Erythroblast (primary cell): ENCODE results near the gene GMDS.

Experiments
- DNase-seq, 2 experiments: peaks; one replicate each; lab custom pipeline; 2025; lab: John Stamatoyannopoulos, UW
- GATA1 ChIP-seq: IDR thresholded peaks from 2 replicates; pipeline ENCODE4 v1.6.1; 2011; ENCODE audit warnings: low read depth, mild to moderate bottlenecking, control low read depth, low read length, moderate library complexity
- POLR2A ChIP-seq: IDR thresholded peaks from 2 replicates; pipeline ENCODE4 v1.6.1; 2011; ENCODE audit warnings: mild to moderate bottlenecking, low read length

GMDS gene

DNA sequence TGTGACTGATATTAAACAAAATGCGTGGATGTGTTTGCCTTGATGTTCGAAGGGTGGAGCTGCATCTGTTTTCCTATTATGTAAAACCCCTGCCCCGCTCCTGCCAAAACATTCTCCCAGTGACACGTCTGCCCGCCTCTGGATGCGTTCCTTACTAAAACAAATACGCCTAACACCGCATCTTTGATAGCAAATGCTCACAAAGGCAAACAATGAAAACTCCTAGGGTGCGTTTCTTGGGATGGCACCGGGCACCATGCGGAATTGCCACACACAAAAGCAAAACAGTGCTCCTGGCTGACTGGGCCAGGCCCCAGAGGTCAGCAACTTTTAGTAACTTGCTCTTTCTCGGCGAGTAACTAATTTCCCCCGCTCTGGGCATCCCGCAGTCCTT, 644.6 kb downstream of the GMDS start:
- TF ChIP-seq GATA1 (no peak), POLR2A (no peak)
- no peak for DNase-seq

DNA sequence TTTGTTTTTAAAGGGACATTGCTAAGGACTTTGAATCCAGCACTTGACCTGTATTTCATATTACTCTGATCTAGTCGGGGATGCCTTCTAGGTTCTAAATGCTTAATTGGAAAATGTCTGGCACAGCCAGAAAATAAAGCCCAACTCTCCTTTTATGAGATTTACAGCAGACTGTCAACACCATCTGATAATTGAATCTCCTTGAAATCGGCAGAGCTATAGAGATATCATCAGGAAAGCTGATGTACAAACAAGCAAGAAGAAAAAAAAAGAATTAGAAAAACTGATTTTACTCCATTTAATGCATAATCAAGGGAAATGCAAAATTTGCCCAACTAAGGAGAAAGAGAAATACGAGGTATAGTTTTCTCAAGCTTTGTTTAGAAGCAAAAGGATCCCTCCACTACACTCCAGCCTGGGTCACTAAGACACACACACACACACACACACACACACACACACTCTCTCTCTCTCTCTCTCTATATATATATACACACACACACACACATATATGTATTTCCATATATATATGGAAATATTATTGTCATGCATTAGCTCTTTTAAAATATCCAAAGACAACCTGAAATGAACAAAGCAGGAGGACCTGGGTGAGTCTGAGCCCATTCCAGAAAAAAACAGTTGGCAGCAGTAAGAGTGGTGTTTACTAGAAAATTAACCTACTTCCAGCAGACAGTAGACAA, 645.2 kb downstream of the GMDS start:
- TF ChIP-seq POLR2A = no peak
- TF ChIP-seq GATA1 = no peak
- no peak for DNase-seq

DNA sequence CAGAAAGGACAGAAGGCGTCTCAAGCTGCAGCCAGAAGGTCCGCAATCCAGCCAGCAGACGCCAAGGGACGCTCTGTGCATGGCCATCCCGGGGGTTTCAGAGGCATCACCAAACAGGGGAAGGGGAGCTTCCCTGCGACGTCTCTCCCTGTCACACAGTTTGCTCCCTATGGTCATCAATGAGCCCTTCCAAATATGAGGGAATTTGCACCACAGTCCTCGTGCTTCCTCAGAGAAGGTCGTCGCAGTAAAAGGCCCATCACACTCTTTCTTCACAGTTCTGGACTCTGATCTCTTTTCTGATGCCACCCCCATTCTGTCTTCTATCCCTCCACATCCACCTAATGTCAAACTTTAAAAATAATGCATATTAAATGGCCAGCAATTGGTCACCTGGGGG, 645.9 kb downstream of the GMDS start:
- DNase-seq = no peak
- TF ChIP-seq GATA1 (no peak), POLR2A (no peak)

DNA sequence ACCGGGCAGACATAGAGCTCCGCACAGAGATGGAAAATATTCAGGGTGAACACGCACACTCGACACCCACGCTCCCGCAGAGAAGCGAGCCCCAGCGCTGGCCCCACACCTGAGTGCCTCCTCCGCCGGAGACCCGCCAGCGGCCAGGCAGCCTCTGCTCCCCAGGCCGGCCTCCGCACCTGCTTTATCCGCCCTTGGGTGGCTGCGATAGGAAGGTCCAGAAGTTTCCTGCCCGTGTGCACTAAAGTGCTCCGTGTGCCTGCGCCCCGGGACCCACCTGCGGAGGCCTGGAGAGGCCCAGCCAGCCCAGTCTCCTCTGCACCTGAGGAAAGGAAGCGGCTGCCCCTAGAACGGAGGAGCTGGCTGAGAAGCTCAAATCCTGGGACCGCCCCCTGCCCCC, 646.5 kb downstream of the GMDS start:
- DNase-seq = no peak
- TF ChIP-seq GATA1 (no peak), POLR2A (no peak)

DNA sequence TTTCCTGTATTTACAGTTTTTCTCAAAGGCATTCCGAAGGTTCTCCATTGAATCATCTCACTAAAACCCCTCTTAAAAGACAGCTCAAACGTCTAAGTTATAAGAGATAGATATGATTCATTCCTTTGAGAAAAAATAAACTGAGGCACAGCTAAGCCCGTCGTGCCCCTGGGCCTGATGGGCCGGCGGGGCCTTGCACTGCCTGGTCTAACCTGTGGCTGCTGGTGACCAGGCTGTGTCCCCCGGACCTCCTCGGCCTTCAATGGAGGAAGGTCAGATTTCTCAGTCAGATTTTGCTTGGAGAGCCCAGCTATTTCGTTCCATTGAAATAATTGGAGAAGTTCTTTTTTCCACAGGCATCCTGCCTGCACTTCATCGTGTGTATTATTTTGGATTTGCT, 647.0 kb downstream of the GMDS start:
- TF ChIP-seq POLR2A = no peak
- no peak for TF ChIP-seq GATA1
- DNase-seq = no peak

DNA sequence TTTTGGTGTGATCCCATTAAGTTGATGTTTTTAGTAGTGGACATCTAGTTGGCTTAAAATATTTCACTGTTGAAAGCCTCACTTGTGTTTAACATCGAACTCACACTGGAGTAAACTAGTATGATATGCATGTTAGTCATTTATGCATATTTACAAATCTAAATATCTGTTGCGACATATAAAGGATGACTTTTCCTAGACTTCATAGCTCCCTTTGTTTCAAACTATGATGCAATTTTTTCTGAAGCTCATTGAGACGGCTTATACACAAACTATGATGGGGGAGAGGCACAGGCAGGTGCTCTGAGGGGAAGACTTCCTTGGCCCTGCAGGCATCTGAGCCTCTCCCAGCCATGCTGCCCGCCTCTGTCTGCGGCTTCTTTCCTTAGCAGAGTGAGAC, 647.5 kb downstream of the GMDS start:
- TF ChIP-seq GATA1 = no peak

DNA sequence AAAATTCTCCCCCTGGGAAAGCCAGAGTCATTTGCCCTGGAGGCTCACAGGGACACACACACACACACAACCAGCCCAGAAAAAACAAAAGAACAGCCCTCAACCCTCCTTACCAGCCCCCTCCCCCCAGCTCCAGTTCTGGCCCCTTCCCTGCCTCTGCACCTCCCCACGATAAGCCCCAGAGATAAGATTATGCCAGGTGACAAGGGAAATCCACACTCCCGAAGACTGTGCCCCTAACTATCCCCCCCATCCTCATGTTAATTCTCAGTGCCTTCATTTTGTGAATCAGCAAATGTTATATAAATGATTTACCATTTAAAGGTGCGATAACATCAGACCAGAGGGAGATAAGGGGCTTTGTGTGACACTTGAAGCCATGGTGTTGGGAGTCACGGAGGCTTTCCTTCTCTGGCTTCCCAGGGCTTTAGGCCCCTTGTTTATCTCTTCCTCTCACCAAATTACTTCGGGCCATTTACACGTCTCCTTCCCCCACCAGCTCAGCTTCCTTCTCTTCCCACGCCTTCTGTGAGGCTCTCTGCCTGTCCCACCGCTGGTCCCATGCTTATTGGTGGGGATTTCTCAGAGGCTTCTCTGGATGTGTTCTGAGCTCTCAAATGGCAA, 648.2 kb downstream of the GMDS start:
- DNase-seq = no peak
- TF ChIP-seq GATA1 (no peak), POLR2A (no peak)

More for the DNA sequence above, 647.5 kb downstream of the GMDS start:
- no peak for DNase-seq

DNA sequence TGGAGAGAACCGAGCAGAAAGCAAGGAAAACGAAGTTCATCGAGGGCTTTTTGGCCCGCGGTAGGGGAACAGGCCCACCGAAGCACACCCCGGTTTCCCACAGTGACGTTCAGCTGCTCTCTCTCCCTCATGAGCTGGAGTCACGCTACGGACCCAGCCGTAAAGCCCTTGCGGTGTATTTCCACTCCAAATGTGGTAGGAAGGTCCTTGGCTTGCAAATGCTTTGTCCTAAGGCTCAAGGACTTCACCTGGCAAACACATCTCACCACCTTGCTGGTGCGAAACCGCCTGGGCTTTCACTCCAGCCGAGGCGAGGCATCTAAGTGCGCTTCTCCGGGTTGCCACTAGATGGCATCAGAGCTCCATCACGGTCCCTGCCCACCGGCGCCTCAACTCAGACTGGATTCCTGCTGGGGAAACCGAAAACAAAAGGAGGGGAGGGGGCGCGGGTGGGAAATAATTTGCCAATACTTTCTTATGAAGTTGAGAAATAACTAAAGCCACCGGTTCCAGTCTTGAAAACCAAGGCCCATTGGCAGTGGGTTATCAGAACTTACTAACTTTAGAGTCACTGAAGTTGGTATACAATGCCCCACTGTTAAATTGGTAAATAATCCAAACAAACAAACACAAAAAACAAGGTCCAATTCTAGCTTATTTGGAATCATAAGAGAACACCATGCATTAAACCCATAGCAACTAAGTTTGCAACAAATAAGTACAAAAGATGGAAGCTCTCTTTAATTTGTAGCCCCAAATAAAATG, 649.1 kb downstream of the GMDS start:
- DNase-seq = peak; percentile 50 to 73
- no peak for TF ChIP-seq POLR2A
- TF ChIP-seq GATA1 = no peak

DNA sequence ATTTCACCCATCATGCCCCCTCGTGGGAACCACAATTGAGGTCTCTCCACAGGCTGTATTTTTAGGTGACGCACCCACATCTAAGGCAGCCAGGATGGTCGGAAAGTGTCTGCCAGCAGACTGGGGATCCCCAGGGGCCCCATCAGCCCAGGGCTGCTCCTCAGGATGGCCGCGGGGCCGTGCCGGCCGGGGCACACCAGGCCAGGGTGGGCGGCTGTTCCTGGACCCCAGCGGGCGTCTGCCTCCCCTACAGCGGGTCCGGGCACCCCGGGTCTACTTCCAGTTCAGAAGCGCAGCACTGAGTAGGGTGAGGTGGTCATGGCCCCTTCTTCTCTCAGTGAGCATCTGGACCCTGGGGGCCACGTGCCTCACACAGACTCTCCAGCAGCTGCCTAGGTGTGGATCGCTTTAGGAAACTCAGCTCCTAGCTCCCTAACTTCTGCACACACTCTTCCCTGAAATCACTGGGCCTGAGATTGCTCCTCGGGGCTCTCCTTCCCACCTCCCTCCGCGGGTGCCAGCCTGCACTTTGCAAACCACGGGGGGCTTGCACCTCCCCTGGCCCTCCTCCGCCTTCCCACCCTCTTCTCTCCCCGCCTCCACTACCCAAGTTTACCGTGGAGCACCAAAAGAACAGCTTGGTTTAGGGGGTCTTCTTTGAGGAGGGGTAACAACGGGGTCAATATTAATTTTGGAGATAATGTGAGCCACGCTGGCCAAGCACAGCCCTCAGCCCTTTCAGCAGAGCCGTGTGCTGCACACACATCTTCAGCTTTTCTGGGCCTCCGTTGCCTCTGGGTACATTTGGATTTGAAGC, 649.9 kb downstream of the GMDS start:
- no peak for DNase-seq
- TF ChIP-seq GATA1 (no peak), POLR2A (no peak)

DNA sequence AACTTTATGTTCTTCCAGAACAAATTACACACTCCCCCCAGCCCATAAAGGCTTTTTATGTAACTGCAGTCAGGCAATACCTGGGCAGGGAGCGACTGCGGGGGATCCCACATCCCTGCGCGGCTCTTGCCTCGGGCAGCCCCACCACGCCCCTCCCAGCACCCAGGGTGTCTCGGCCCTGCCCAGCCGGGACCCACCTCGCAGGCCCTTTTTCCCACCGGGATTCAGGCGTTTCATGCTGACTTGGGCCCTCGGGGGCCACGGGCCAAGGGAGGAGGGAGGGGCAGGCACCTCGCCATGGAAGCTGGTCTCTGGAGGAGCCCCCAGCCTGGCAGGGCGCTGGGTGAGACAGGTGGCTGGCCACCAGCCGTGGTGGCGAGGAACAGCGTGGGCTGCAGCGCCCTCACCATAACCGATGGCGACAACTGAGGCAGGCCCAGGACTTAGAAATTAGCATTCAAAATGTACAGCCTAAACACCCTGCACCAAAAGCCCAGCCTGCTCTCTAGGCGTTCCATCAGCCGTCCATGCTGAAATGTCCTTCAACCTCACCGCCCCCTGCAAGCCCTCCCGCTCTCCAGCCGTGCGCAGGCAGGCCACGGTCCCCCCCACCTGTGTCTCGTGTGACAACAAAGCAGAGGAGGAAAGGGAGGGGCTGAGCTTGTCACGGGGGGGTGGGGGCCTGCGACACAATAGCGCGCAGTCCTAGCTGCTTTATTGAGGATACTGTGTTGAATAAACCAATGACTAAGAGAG, 650.8 kb downstream of the GMDS start:
- TF ChIP-seq POLR2A = no peak
- no peak for TF ChIP-seq GATA1
- DNase-seq = no peak

DNA sequence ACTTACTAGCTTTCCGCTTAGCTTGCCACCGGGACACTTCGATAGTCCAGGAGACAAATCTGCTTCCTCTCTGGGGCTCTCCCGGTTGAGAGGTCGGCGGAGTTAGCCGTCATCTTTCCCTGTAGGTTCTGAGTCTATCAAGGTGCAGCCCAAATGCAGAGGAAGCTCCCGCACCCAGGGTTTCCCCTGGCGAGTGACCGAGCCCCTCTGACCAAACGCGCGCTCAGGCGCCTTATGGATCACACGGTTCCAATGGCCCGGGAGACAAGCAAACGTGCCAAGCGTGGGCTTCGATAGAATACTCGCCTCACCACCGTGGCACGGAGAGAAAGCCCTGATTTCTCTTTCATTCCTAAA, 651.5 kb downstream of the GMDS start:
- TF ChIP-seq GATA1 (no peak), POLR2A (no peak)
- DNase-seq = no peak

DNA sequence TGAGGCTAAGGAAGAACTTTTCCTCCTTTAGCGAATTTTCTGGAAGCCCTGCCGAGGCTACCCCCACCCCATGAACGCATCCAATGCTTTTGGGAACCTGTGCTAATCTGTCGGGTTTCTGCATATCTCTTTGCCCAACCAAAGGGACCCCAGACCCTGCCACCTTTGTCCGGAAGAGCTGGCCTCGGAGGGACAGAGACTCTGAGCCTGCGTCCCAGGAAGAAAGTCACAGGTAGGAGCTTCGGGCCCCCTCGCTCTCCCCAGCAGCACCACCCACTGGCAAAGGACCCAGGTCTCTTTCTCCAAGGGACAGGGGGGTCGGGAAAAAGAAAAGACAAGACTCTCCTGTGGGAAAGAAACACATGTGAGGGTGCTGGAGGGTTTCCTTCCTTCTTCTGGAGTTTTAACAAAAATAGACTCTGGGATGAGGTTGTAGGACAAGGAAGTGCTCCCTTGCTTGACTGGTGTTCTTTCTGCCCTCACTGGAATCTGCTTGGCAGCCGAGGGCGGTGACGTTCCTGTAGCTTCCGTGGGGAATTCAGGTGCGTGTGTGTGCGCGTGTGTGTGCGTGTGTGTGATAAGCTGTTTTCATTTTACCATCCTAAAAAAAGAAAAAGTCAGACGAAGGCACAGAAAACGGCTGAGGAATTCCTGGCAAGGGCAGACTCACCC, 652.0 kb downstream of the GMDS start:
- no peak for DNase-seq
- TF ChIP-seq GATA1 (no peak), POLR2A (no peak)
